Thyroid gland (tissue), 4 donors: Measurements from ENCODE around the gene BCAS1. TPM values are rescaled to one million over a fixed set of nuclear protein-coding genes. Genes with fewer than 3 reads are reported as not detected.

Experiments
- DNase-seq, 2 donors: peaks; one replicate each; pipeline ENCODE4 v3.0.0-alpha.2; 2019
- H3K27ac ChIP-seq, 3 donors: fragments of 200-600 bp; sonication (generic); 1 replicate in 2 of 3; 2 replicates in 1 of 3; pipeline ENCODE4 v1.5.1; 2016 to 2019; ENCODE audit warnings: mild to moderate bottlenecking in 1 of 3, moderate library complexity in 1 of 3
- H3K27me3 ChIP-seq: fragments of 200-600 bp; sonication (generic); one replicate; pipeline ENCODE4 v1.5.1; 2019
- H3K36me3 ChIP-seq, 2 donors: fragments of 200-600 bp; sonication (generic); one replicate each; pipeline ENCODE4 v1.5.1; 2016 to 2019
- H3K4me1 ChIP-seq, 2 donors: fragments of 200-600 bp; sonication (generic); one replicate each; pipeline ENCODE4 v1.5.1; 2017 to 2019
- H3K4me3 ChIP-seq, 3 donors: fragments of 200-600 bp; sonication (generic); replicated peaks in 1 of 3; 1 replicate in 2 of 3; 2 replicates in 1 of 3; pipeline ENCODE4 v1.5.1; 2016; ENCODE audit warnings: mild to moderate bottlenecking in 1 of 3
- H3K9me3 ChIP-seq: fragments of 200-600 bp; sonication (generic); one replicate; pipeline ENCODE4 v1.5.1; 2017
- CTCF ChIP-seq, 6 experiments: fragments of 200-600 bp in 3 of 6; fragments of 450-650 bp in 3 of 6; sonication (generic) in 3 of 6; IDR thresholded peaks; one replicate each; pipeline ENCODE4 v1.5.1; 2016 to 2019; ENCODE audit warnings: antibody characterized with exemption in 6 of 6, mild to moderate bottlenecking in 2 of 6, inconsistent platforms in 1 of 6, moderate library complexity in 1 of 6
- POLR2A ChIP-seq, 2 donors: fragments of 450-650 bp; IDR thresholded peaks; one replicate each; pipeline ENCODE4 v1.6.1; 2017; ENCODE audit warnings: antibody characterized with exemption in 2 of 2, mild to moderate bottlenecking in 2 of 2, moderate library complexity in 1 of 2
- WGBS, 2 donors: methylation state at CpG; one replicate each; pipeline ENCODE4 v1.1.5; 2017; 5-methylcytosine and 5-hydroxymethylcytosine counted together
- intact Hi-C: fragments of 100-400 bp; cut with DNase I; formaldehyde crosslinking; loops from one replicate; pipeline ENCODE4 v1.15.1; 2023
- total RNA-seq, 4 donors: library from RNA; depleted of rRNA; stranded (reverse); fragments of >200 nt; gene quantifications; one replicate each; pipeline ENCODE4 v1.2.3, GENCODE V29; 2016

BCAS1 gene
- total RNA-seq, 4 donors from 2014 or later = 0.11 TPM; not detected in 3

DNA sequence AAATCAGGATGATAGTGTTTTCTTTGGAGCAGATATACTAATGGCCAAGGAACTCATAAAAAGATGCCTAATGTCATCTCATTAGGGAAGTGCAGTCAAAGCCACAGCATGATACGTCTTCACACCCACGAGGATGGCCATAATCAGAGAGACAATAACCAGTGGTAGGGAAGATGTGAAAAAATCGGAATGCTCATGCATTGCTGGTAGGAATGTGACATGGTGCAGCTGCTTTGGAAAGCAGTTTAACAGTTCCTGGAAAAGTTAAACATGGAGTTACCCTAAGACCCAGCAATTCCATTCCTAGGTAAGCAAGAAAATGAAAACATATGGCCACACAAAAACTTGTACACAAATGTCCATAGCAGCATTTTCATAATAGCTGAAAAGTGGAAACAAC is 29.9 kb downstream of the BCAS1 start:
- Histone ChIP-seq H3K4me1 (no peaks in the 10 kb centered on the region), H3K27me3 (no peaks in the 10 kb centered on the region), H3K36me3 (no peaks in the 10 kb centered on the region), H3K9me3 (no peaks in the 10 kb centered on the region), H3K27ac (no peak overlapping the region), H3K4me3 (no peak overlapping the region)
- DNase-seq = no peak
- 63 to 64% methylated on average over 3 of the region's 3 CpGs for WGBS, 2 donors
- TF ChIP-seq CTCF (IDR thresholded peaks at IDR 0.05) = no peak
- no peak for TF ChIP-seq POLR2A (IDR thresholded peaks at IDR 0.05)
- intact Hi-C loops = no loop called here

GRCh38 chr20:54038961-54039360 is 31.4 kb downstream of the BCAS1 start:
- H3K27me3 ChIP-seq = no peaks in the 10 kb centered on the region
- 42 to 55% methylated on average over 5 of the region's 5 CpGs for WGBS, 2 donors
- H3K4me1 ChIP-seq = no peaks in the 10 kb centered on the region
- no peak overlapping the region for H3K27ac ChIP-seq
- no peak for DNase-seq
- intact Hi-C loops = no loop called here
- no peak overlapping the region for H3K4me3 ChIP-seq
- H3K9me3 ChIP-seq = no peaks in the 10 kb centered on the region
- H3K36me3 ChIP-seq = no peaks in the 10 kb centered on the region
- TF ChIP-seq POLR2A (IDR thresholded peaks at IDR 0.05) (no peak), CTCF (IDR thresholded peaks at IDR 0.05) (no peak)

DNA sequence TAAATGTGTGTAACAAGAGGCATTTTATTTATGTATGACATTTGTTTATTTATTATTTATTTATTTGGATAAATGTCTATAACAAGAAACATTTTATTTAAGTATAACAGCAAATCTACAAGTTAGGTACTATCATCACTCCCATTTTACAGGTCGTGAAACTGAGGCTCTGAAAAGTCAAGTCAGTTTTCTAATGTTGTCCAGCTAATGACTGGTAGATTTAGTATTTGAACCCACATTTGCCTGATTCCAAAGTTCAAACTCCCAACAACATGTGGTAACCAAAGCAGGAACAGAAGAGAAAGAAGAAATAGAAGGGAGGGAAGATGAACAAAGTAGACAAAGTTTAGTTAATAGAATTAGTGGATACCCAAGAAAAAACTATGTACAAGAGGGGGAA is 32.9 kb downstream of the BCAS1 start:
- Histone ChIP-seq H3K27ac (no peak overlapping the region), H3K9me3 (no peaks in the 10 kb centered on the region), H3K36me3 (no peaks in the 10 kb centered on the region), H3K4me1 (no peaks in the 10 kb centered on the region), H3K27me3 (no peaks in the 10 kb centered on the region), H3K4me3 (no peak overlapping the region)
- 0 to 66% methylated on average over 1 of the region's 1 CpG for WGBS, 2 donors
- DNase-seq = no peak
- intact Hi-C loops = no loop called here
- no peak for TF ChIP-seq POLR2A (IDR thresholded peaks at IDR 0.05)
- TF ChIP-seq CTCF (IDR thresholded peaks at IDR 0.05) = no peak

DNA sequence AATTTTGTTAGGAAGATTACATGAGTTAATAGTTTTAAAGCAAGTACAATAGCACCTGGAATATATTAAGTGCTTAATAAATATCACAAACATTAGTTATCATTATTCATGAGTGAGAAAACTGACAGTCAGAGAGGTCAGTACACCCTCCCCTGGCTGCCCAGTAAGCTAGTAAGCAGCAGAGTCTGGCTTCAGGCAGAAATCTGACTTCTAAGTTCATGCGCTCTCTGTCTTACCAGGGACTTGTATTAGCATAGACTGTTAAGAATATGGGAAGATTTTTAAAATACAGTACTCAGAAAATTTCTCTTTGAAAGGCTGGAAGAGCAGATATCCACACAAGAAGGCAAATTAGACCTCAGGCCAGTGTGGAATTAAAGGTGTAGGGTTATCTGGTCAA is 40.8 kb downstream of the BCAS1 start:
- no peak for DNase-seq
- no peaks in the 10 kb centered on the region for H3K4me1 ChIP-seq
- intact Hi-C loops = no loop called here
- H3K27ac ChIP-seq = no peak overlapping the region
- no peaks in the 10 kb centered on the region for H3K9me3 ChIP-seq
- no peaks in the 10 kb centered on the region for H3K27me3 ChIP-seq
- no peak for TF ChIP-seq POLR2A (IDR thresholded peaks at IDR 0.05)
- no peak for TF ChIP-seq CTCF (IDR thresholded peaks at IDR 0.05)
- no peak overlapping the region for H3K4me3 ChIP-seq
- WGBS, 2 donors = 100% methylated on average over 1 of the region's 1 CpG
- no peaks in the 10 kb centered on the region for H3K36me3 ChIP-seq

DNA sequence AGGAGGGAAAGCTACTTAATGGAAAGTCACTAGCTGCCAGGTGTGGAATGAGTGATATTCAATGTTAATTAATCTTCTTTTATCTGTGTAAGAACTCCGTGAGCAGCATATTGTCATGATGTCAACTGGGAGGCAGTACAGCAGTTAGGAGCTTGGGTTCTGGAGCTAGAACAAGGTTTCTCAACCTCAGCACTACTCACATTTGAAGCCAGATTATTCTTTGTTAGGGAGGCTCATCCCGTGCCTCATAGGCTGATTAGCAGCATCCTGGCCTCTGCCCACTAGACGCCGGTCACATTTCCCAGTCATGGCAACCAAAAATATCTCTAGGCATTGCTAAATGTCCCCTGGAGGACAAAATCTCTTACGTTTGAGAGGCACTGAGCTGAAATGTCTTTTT is 41.2 kb downstream of the BCAS1 start:
- Histone ChIP-seq H3K4me3 (no peak overlapping the region), H3K27me3 (no peaks in the 10 kb centered on the region), H3K4me1 (no peaks in the 10 kb centered on the region), H3K9me3 (no peaks in the 10 kb centered on the region), H3K27ac (no peak overlapping the region), H3K36me3 (no peaks in the 10 kb centered on the region)
- DNase-seq = no peak
- TF ChIP-seq CTCF (IDR thresholded peaks at IDR 0.05) = no peak
- no peak for TF ChIP-seq POLR2A (IDR thresholded peaks at IDR 0.05)
- WGBS, 2 donors = 77 to 83% methylated on average over 5 of the region's 5 CpGs
- intact Hi-C loops = no loop called here
